ENCODE results near the gene CFAP74. TPM values are rescaled to one million over a fixed set of nuclear protein-coding genes. Genes with fewer than 3 reads are reported as not detected.
"Not testable (repeated sequence)": the region's sequence is repeated elsewhere in the genome, so short reads cannot be mapped to it uniquely, and the experiment has no call there.

The CFAP74 gene
- total RNA-seq, 2 experiments from 2014 or later: not detected

GRCh38 chr1:1981631-1982327 lies 21.8 kb downstream of the CFAP74 start:
- ATAC-seq (ENCODE audit: low read depth); H3K4me1 Mint-ChIP-seq; DNase-seq; POLR2A ChIA-PET; H3K27me3 Mint-ChIP-seq; H3K4me3 Mint-ChIP-seq; H3K27ac Mint-ChIP-seq; H3K36me3 Mint-ChIP-seq: not testable (repeated sequence)
- H3K9me3 Mint-ChIP-seq: peaks cover 10% of the 10 kb centered on the region

- H3K4me3 Mint-ChIP-seq: no peak overlapping the region
- no peaks in the 10 kb centered on the region for H3K27me3 Mint-ChIP-seq
- DNase-seq (no peak), ATAC-seq (ENCODE audit: low read depth) (no peak)
- POLR2A ChIA-PET: no interaction called here
- H3K27ac Mint-ChIP-seq: no peak overlapping the region
- no peaks in the 10 kb centered on the region for H3K4me1 Mint-ChIP-seq
- H3K9me3 Mint-ChIP-seq: peaks cover 10% of the 10 kb centered on the region
- H3K36me3 Mint-ChIP-seq: peaks cover 3% of the 10 kb centered on the region
Measured at GRCh38 chr1:1981142-1981500, 22.5 kb downstream of the CFAP74 start.

DNA sequence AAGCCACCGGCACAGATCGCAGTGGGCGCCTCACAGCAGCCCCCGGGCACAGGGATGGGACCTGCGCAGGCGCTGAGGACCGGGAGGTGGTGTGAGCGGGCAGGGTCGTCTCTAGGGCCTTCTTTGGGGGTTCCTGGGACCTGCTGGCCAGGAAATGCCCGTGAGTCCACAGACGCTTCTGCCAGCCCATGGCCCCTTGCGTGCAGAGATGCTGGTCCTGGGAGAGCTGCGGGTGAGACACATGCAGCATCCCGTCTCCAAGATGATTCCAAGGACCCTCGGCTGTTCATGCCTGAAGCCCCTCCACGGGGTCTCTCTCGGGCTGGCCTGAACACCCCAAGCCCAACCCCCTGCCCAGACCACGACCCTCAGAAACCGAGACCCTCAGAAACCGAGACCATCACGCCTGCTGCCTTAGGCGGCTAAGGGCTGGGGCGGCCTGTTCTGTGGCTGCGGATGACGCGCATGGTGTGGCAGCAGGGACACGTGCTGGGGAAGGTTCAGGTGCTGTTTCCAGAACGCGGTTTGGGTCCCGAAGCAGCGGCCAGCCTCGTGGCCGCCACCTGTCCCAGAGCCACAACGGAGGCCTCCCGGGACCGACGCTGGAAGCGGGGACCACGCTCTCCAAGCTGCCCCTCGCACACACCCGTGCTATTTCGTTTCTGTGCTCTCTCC lies 23.0 kb downstream of the CFAP74 start:
- Mint-ChIP-seq H3K36me3 (peaks cover 3% of the 10 kb centered on the region), H3K27me3 (no peaks in the 10 kb centered on the region), H3K4me3 (no peak overlapping the region), H3K9me3 (peaks cover 10% of the 10 kb centered on the region), H3K4me1 (no peaks in the 10 kb centered on the region), H3K27ac (no peak overlapping the region)
- DNase-seq: no peak
- ATAC-seq (ENCODE audit: low read depth): no peak
- POLR2A ChIA-PET: no interaction called here

GRCh38 chr1:1979482-1980165 lies 24.0 kb downstream of the CFAP74 start:
- POLR2A ChIA-PET: no interaction called here
- Mint-ChIP-seq H3K9me3 (peaks cover 10% of the 10 kb centered on the region), H3K4me3 (no peak overlapping the region), H3K36me3 (peaks cover 3% of the 10 kb centered on the region), H3K27me3 (no peaks in the 10 kb centered on the region), H3K27ac (no peak overlapping the region), H3K4me1 (no peaks in the 10 kb centered on the region)
- DNase-seq (no peak), ATAC-seq (ENCODE audit: low read depth) (no peak)

DNA sequence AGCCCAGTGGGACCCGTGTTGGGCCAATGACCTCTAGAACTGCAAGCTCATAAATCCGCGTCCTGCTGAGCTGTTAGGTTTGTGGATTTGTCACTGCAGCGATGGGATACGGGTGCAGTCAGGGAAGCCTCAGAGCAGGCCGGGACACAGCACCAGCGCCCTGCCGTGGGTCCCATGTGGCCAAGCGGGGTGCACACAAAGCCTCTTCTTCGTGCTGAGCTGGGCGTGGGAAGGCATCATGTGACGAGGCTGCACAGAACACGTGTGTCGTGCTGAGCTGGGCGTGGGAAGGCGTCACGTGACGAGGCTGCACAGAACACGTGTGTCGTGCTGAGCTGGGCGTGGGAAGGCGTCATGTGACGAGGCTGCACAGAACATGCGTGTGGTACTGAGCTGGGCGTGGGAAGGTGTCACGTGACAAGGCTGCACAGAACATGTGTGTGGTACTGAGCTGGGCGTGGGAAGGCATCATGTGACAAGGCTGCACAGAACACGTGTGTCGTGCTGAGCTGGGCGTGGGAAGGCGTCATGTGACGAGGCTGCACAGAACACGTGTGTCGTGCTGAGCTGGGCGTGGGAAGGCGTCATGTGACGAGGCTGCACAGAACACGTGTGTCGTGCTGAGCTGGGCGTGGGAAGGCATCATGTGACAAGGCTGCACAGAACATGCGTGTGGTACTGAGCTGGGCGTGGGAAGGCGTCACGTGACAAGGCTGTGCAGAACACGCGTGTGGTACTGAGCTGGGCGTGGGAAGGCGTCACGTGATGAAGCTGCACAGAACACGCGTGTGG lies 24.7 kb downstream of the CFAP74 start:
- not testable (repeated sequence) for H3K4me1 Mint-ChIP-seq, H3K4me3 Mint-ChIP-seq

GRCh38 chr1:1978108-1978507 lies 25.5 kb downstream of the CFAP74 start:
- H3K4me1 Mint-ChIP-seq: no peaks in the 10 kb centered on the region
- H3K4me3 Mint-ChIP-seq: no peak overlapping the region
- POLR2A ChIA-PET: no interaction called here
- ATAC-seq (ENCODE audit: low read depth) (no peak), DNase-seq (no peak)
- H3K27me3 Mint-ChIP-seq: no peaks in the 10 kb centered on the region
- H3K36me3 Mint-ChIP-seq: peaks cover 3% of the 10 kb centered on the region
- H3K27ac Mint-ChIP-seq: no peak overlapping the region
- H3K9me3 Mint-ChIP-seq: peaks cover 10% of the 10 kb centered on the region

More for the DNA sequence above, 24.7 kb downstream of the CFAP74 start:
- DNase-seq; ATAC-seq (ENCODE audit: low read depth); POLR2A ChIA-PET; H3K27me3 Mint-ChIP-seq; H3K27ac Mint-ChIP-seq; H3K36me3 Mint-ChIP-seq: not testable (repeated sequence)
- peaks cover 10% of the 10 kb centered on the region for H3K9me3 Mint-ChIP-seq

DNA sequence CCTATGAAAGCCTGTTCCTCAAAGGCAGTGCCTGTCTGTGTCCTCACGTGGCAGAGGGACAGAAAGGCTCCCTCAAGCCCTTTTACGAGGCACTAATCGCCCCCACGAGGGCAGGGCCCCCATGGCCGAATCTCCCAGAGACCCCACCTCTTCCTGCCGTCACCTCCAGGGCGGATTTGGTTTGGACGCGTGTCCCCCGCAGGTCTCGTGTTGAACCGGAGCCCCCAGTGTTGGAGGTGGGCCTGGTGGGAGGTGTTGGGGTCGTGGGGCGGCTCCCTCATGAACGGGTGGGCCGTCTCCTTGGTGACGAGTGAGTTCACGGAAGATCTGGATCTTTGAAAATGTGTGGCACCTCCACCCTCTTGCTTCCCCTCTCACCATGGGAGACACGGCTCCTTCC lies 27.6 kb downstream of the CFAP74 start:
- Mint-ChIP-seq H3K27ac (no peak overlapping the region), H3K4me1 (no peaks in the 10 kb centered on the region), H3K4me3 (no peak overlapping the region)

DNA sequence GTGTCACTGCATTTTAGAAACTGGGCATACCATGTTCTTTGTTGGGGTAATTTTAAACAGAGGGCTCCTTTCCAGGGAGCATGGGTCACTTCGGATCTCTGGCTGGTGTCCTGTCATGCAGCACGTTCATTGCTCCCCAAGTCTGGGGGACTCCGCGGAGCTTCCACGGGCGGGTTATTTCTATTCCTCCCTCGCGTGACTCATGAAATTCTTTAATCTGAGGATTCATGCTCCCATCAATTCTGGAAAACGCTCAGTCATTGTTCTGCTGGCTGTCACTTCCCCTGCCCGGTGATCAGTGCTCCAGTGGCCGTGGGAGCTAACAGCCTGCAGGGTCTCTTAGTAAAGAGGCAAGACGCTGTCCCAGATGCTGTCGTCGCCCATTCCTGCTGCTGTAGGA lies 28.1 kb downstream of the CFAP74 start:
- Mint-ChIP-seq H3K27ac (no peak overlapping the region), H3K27me3 (no peaks in the 10 kb centered on the region), H3K4me3 (no peak overlapping the region), H3K4me1 (no peaks in the 10 kb centered on the region), H3K9me3 (peaks cover 15% of the 10 kb centered on the region), H3K36me3 (peaks cover 3% of the 10 kb centered on the region)
- POLR2A ChIA-PET: no interaction called here
- DNase-seq (no peak), ATAC-seq (ENCODE audit: low read depth) (no peak)

More for the DNA sequence above, 27.6 kb downstream of the CFAP74 start:
- POLR2A ChIA-PET: no interaction called here
- H3K9me3 Mint-ChIP-seq: peaks cover 11% of the 10 kb centered on the region
- no peak for DNase-seq
- peaks cover 3% of the 10 kb centered on the region for H3K36me3 Mint-ChIP-seq
- ATAC-seq (ENCODE audit: low read depth): no peak
- no peaks in the 10 kb centered on the region for H3K27me3 Mint-ChIP-seq

DNA sequence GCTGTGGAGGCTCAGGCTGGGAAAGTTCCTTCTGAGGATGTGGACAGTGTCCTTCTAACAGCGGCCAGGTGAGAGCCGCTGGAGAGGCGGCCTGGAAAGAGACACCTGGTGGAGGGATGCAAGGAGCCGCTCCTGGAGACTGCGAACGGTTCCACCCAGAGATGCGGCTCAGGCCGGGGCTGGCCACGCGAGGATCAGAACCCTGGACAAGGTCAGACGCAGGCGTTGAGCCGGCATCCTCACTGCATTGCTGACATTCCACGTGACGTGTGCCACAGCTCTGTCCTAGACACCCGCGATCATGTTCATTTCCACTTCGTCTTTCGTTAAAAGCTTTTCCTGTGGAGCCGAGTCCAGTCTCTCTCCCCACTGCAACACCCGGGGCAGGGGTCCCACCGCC lies 28.8 kb downstream of the CFAP74 start:
- no peak for DNase-seq
- ATAC-seq (ENCODE audit: low read depth): no peak
- peaks cover 14% of the 10 kb centered on the region for H3K9me3 Mint-ChIP-seq
- H3K27ac Mint-ChIP-seq: no peak overlapping the region
- no peak overlapping the region for H3K4me3 Mint-ChIP-seq
- H3K36me3 Mint-ChIP-seq: peaks cover 3% of the 10 kb centered on the region
- H3K27me3 Mint-ChIP-seq: no peaks in the 10 kb centered on the region
- POLR2A ChIA-PET: no interaction called here
- no peaks in the 10 kb centered on the region for H3K4me1 Mint-ChIP-seq

- Mint-ChIP-seq H3K36me3 (no peaks in the 10 kb centered on the region), H3K27me3 (no peaks in the 10 kb centered on the region), H3K4me1 (no peaks in the 10 kb centered on the region), H3K9me3 (peaks cover 7% of the 10 kb centered on the region), H3K27ac (no peak overlapping the region), H3K4me3 (no peak overlapping the region)
- POLR2A ChIA-PET: no interaction called here
- ATAC-seq (ENCODE audit: low read depth) (no peak), DNase-seq (no peak)
Measured at GRCh38 chr1:1973716-1974642, 29.6 kb downstream of the CFAP74 start.

DNA sequence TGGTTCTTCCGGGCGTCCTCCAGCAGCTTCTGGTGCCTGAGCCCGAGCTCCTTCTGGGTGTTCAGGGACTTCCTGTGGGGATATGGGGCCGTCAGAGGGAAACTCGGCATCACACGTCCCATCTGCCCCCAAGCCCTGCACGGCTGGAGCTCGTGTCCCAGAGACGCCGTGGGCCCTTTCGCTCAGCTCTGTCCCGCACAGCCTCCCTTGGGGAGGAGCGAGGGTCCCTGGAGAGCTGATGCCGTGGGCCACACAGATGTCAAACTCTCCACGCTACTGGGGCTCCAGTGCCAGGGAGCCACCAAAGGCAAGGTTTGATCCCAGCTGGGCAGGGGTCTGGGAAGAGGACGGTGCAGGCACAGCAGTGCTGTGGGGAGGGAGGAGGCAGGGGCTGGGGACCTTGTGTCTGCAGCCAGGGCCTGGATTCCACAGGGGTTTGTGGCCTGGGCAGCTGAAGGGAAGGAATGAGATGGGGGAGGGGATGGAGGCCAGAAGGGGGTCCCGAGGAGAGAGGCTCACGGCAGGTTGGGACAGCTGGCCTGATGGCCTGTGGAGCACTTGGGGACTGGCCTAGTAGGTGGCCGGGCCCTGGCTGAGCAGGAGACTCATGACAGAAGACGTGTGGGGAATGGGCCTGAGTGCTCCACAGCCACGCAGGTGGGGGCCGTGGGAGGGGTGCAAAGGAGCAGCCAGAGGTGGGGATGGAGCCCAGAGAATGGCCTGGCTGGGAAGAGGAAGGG lies 30.4 kb downstream of the CFAP74 start:
- H3K9me3 Mint-ChIP-seq: peaks cover 5% of the 10 kb centered on the region
- H3K4me3 Mint-ChIP-seq: no peak overlapping the region
- H3K36me3 Mint-ChIP-seq: no peaks in the 10 kb centered on the region
- H3K27me3 Mint-ChIP-seq: no peaks in the 10 kb centered on the region
- no peak for DNase-seq
- H3K4me1 Mint-ChIP-seq: no peaks in the 10 kb centered on the region
- no peak overlapping the region for H3K27ac Mint-ChIP-seq
- POLR2A ChIA-PET: no interaction called here
- no peak for ATAC-seq (ENCODE audit: low read depth)

DNA sequence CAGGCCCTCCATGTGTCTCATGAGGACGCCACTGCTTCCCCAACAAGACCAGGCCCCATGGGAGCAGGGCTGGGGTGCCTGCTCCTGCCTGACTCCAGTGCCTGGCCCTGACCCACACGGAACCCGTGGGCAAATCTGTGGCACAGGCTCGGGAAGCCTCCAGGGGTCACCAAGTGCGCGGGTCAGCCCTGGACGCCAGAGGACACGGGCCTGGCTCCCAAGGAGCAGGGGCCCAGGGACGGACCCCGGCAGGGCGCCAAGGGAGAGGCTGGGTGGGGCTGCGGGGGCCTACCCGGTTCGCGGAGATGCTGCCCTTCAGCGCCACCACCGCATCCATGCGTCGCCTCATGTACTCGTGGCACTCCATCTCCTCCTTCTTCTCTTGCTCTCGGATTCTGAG lies 31.9 kb downstream of the CFAP74 start:
- POLR2A ChIA-PET: no interaction called here
- no peaks in the 10 kb centered on the region for H3K27me3 Mint-ChIP-seq

More for the DNA sequence above, 31.9 kb downstream of the CFAP74 start:
- H3K27ac Mint-ChIP-seq: no peak overlapping the region
- peaks cover 5% of the 10 kb centered on the region for H3K9me3 Mint-ChIP-seq
- H3K4me1 Mint-ChIP-seq: no peaks in the 10 kb centered on the region
- no peaks in the 10 kb centered on the region for H3K36me3 Mint-ChIP-seq
- H3K4me3 Mint-ChIP-seq: no peak overlapping the region
- ATAC-seq (ENCODE audit: low read depth): no peak
- DNase-seq: no peak
